HG02840 (cell line): ENCODE measurements around the gene HSFX3.
"Not testable (repeated sequence)": the region's sequence is repeated elsewhere in the genome, so short reads cannot be mapped to it uniquely, and the experiment has no call there.

Experiments
- ATAC-seq: cut with Tn5 transposase; IDR thresholded peaks from one replicate; pipeline ENCODE4 v1.9.1; 2021; ENCODE audit warnings: mild to moderate bottlenecking, moderate library complexity, moderate number of reproducible peaks; ENCODE audit not compliant: unreplicated experiment, low FRiP score

HSFX3 gene

DNA sequence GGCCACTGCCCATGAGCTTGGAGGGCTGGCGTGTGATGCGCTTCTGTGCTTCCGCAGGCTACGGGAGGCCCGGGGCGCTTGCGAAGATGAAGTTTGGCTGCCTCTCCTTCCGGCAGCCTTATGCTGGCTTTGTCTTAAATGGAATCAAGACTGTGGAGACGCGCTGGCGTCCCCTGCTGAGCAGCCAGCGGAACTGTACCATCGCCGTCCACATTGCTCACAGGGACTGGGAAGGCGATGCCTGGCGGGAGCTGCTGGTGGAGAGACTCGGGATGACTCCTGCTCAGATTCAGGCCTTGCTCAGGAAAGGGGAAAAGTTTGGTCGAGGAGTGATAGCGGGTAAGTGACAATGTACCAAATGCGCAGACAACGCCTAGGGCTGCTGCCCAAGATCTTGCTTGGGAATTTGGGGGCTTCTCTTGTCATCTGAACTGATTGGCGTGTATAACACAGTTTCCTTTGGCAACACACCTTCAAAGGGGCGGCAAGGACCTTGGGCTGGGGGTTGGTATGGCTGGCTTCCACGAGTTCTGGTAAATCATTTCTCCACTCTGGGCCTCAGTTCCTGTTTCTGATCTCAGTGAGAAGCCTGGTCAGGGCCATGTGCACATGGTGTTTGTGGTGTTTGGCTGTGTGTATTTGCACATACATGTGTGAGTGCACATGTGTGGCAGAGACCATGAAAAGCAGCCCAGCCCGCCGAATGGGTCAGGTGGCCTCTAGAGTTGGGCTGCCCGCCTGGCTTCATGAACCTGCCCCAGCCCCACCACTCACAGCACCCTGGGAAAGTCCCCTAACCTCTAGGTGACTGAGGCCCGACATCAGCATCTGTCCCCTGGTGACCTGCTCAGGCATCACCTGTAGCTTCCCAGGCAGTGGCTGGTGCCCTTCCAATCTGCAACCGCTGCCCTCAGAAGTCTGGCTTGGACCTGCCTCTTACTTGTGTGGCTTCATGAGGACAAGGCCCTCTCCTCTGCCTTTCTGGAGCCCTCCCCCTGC lies 3.9 kb downstream of the HSFX3 start:
- not testable (repeated sequence) for ATAC-seq

DNA sequence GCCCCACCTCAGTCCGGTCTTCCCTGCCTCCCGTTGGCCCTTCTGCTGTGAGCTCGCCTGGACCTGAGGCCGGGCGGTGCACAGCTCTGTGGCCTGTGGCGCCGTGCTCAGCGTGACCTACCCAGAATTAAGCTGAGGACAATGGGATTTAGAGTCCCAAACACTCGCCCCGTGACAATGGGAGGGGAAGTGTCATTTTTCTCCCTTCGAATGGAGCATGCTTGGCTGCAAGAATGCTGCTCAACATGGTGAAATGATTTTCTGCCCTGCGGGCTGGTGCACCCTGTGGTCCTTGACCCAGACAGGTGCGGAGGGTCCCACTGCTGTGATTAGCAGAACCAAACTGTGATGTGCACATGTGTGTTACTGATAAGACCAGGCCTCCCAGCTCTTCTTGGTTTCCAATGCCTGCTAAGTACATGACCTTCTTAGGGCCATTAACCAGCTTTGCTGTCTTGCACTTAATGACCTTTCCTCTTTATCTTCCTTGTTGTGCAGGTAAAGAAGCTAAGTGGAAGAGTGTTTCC lies 8.1 kb downstream of the HSFX3 start:
- ATAC-seq, result no peak

DNA sequence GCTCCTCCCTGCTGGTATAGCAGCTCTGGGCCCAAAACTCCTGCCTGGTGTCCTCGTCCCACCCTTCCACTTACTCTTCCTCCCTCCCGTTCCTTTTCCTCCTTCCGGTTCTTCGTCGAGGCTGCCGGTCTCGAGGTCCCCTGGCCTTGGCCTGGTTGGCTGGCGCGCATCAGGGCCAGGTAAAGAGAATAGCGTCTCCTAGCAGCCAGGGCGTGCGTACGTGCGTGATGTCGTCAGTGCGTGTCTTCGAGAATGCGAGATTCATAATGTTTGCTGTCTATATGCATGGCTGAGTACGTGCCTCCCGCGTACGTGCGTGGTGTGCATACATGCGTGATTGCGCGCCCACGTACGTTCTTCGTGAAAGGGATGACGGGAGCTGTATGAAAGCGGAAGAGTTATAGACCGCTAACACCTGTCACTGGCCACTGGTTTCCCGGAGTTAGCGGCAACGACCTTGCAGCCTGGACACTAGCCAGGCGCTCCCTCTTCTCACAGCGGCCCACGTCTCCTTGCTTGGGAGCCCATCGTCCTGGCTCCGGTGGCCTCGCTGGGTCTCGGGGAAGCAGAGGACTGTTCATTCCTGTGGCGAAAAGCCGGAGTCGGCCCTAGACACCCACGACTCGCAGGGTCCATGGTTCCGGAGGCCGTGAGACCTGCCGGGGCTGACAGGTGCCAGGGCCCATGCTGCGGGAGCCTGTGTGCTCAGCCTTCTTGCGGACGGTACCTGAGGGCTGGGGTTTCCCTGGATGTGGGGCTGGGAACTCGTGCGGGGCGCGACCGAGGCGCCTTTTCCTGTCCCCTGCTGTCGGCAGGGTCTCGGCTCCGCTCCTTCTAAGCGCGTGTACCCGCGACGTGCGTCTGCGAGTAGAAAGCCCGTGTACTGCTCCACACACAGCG lies 8.9 kb downstream of the HSFX3 start, which contains the start of gene EOLA1:
EOLA1 (plus strand) TSS at position 392 of the 900 bp plus-strand sequence. CDS start 4,619 bp downstream, outside the sequence.
- ATAC-seq, result peak; percentile 79

DNA sequence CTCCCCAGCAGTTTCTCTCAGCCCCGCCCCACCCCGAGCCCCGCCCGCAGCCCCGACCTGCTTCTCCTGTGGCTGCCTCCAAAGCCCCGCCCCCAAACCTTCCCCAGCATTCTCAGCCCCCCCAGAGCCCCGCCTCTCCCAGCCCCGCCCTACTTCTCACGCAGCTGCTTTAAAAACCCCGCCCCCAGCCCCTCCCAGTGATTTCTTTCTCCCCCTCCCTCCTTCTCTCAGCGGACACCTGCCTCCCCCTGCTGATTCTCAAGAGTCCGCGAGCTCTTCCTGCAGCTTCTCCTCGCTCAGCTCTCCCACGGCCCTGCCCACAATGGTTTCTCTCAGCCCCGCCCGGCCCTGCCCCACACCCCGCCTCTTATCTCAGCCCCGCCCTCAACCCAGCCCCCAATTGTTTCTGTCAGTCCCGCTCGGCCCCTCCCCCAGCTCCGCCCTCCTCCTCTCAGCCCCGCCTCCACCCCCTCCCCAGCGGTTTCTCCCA lies 9.5 kb downstream of the HSFX3 start:
- peak; percentile 22 for ATAC-seq

DNA sequence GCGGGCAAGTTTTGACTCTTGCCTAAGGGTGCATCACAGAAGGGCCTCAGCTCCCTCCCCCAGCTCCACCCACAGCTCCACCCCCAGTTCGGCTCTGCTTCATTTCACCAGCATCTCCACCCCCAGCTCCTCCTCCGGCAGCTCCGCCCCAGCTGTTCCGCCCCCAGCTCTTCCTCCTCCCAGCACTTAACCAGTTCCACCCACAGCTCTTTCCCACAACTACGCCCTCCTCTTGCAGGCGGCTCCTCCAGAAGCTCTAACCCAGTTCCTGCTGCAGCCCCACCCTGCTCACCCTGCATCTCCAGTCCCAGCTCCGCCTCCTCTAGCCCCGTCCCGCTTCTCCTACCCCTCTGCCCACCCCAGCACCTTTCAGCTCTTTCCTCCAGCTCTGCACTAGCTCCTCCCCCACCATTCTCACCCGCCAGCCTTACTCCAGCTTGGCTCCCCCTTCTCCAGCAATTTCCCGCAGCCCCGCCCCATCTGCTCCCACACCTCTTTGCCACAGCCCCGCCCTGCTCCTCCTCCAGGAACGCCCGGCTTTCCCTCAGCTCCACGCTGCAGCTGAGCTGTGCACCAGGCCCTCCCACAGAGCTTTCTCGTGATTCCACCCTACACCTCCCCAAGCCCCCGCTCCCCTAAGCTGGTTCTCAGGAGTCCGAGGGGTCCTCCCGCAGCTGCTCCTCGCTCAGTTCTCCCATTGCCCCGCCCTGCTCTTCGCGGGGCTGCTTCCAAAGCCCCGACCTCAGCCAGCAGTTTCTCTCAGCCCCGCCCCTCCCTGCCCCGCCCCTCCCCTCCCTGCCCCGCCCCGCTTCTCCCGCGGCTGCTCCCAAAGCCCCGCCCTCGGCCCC lies 10.2 kb downstream of the HSFX3 start:
- ATAC-seq, result peak; percentile 46

DNA sequence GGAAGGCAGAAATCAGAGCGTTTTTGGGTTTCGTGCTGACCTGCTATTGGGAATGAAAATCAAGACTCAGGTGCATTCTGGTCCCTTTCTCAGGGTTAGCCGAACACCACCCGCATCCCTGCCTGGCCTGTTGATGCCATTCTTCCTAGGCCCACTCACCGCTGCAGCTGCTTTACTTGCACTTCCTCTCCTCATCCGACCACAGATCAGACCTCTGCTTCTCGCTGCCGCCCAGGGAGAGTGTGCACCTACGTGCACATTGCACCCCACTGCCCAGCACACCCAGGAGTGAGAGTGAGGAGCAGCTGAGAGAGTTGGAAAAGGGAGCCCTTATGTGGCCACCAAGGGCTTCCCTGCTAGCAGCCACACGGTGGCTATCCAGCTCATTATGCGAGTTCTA lies 12.2 kb downstream of the HSFX3 start:
- not testable (repeated sequence) for ATAC-seq

DNA sequence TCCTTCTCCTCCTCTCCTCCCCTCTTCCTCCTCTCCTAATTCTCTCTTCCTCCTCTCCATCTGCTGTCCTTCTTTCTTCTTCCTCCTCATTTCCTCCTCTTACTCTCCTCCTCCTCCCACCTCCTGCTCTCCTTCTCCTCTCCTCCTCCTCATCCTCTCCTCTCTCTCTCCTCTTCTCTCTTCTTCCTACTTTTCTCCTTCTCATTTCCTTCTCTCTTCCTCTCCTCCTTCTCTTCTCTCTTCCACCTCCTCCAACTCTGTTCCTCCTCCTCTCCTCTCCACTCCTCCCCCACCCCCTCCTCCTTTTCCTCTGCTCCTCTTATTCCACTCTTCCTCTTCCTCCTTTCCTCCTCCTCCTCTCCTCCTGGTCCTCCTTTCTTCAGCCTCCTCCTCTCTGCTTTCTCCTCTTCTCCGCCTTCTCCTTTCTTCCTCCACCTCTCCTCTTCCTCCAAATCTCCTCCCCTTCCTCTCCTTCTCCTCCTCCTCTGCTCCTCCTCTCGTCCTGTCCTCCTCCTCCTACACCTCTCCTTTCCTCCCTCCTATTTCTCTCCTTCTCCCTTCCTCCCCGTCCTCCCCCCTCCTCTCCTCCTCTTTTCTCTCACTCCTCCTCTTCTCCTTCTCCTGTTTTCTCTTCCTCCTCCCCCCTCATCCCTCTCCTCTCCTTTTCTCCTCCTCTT lies 14.7 kb downstream of the HSFX3 start:
- not testable (repeated sequence) for ATAC-seq

DNA sequence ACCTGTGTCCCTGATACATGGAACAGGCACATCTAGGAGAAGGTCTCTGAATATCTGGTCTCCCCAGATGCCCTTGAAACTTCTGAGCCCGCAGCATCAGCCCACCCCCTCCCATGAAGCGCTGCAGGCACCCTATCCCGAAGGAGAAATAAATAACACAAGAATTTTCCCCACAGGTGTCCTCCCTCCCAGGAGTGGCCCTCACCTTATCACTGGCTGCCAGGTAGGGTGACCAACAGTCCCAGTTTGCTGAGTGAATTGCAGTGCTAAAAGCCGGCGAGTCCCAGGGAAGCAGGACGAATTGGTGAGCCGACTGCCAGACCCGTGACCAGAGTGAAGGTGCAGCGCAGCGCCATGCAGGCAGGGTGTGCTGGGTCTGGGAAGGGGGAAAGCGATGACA lies 15.7 kb downstream of the HSFX3 start:
- not testable (repeated sequence) for ATAC-seq

DNA sequence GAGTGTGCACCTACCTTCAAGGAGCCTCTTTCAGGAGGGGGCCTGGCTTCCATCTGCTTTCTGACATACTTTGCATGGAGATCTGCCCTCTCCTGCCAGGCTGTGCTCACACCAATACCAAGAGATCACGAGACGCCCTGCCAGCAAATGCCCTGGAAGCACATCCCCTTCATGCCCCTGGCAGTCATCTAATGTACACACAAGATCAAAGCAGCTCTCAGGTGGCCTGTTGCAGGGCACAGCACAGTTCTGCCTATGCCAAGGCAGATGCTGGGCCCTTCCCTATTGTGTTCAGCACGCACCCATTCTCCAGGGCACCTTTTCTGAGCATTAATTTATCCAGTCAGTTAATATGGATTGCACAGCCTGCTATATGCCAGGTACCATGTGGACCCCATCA lies 16.9 kb downstream of the HSFX3 start:
- ATAC-seq, result not testable (repeated sequence)

DNA sequence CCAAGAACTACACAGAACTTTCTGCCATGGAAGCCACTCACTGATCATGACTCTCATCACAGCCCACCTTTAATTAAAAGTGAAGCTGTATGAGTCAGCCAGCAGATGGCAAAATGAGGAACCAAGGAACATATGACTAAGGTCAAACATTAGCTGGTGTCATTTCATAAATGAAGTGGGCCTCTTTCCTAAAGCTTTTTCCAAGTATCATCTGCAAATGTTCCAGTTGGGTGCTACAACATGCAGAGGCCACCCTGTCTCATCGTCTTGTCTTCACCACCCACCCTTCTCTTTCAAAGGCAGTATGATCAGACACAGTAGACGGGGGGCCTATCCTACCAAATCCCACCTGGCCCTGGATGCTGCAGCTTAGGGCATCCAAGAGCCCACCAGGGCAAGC lies 18.1 kb downstream of the HSFX3 start:
- no peak for ATAC-seq

DNA sequence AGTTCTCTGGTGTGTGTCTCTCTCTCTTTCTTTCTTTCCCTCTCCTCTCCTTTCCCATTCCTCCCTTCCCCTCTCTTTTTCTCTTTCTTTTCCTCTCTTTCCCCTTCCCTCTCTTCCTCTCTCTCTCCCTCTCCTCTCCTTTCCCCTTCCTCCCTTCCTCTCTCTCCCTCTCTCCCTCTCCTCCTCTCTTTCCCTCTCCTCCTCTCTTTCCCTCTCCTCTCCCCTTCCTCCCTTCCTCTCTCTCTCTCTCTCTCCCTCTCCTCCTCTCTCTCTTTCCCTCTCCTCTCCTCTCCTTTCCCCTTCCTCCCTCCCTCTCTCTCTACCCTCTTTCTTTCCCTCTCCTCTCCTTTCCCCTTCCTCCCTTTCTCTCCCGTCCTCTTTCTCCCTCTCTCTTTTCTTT lies 21.3 kb downstream of the HSFX3 start:
- ATAC-seq, result no peak

DNA sequence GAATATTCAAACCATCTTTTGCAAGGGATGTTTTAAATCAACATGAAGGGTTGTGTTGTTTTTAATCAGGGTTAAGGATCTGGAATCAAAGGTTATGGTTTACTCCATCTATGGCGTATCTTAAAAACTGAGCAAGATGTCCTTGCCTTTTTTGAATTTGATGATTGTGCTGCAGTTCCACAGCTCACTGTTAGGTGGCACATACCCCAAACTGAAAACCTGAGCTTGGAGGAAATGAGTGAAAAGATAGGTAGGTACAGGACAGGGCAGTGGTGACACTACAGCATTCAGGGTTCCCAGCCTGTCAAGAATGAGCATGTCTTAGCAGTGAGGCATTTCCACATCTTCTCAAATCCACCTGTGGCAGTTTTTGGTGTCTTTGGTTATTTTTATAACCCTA lies 22.0 kb downstream of the HSFX3 start:
- ATAC-seq, result no peak

DNA sequence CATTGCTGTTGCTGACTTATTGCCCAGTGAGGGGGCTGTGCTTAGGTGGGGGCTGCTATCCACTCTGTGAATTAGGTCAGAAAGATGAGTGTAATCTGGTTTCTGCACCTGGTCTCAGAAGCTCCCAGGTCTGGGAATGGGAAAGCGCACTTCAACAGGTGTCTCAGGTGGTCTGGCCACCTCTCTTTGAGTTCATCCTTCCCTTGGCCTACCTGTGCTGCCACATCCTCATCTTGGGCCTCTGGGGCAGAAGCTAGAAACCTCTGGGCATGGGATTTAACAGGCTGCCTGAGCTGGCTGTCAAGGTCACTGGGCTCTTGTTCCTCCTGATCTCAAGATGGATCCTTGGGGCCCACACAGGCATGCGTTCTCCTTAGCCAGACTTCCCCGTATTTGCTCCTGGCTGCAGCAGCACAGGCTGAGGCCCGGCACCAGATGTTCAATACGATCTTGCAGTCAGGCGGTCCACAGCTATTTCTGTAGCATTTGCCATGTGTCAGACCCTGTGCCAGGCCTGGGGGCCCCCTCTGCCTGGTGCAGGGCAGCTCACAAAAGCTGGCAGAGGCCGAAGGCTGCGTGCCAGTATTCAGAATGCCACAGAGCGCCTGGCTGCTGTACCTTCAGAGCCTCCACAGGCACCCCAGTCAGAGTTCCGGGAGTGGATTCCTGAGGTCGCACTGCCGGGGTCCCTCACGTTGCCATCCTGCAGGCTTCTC lies 23.2 kb downstream of the HSFX3 start:
- not testable (repeated sequence) for ATAC-seq

DNA sequence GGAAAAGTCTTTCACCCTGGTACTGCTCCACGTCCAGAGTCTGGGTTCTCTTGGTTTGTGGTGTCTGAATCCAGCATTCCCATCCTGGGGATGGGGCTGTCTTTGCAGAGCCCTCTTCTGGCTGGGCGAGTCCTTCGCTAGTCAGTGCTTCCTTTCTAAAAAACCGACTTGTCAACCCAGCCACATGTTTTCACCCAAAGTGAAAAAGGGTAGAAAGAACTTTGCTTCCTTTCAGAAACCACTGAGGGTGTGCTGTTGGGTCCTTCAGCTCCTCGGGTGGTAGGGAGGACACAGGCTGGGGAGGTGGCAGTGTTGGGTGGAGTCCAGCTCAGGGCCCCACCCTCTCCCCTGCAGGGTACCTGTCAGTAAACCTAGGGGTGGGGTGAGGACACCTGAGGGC lies 23.8 kb downstream of the HSFX3 start:
- peak; percentile 44 for ATAC-seq

DNA sequence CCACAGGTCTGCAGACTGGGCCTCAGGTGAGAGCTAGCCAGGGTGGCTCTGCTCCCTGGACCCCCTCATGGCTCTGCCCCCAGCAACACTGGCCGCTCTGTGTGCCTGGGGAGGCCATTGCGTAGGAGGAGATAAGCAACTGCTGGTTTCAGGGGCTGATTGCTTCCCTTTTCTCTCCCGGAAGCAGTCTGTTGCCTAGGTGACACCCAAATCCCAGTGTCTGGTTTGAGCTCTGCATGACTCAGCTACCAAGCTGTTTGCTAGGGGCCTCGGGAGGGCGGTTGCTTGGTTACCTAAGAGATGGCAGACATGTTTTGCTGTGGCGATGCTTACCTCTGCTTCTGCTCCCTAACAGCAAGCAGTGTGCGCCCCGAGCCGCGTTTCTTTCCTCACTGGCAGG lies 24.3 kb downstream of the HSFX3 start:
- peak; percentile 93 for ATAC-seq

DNA sequence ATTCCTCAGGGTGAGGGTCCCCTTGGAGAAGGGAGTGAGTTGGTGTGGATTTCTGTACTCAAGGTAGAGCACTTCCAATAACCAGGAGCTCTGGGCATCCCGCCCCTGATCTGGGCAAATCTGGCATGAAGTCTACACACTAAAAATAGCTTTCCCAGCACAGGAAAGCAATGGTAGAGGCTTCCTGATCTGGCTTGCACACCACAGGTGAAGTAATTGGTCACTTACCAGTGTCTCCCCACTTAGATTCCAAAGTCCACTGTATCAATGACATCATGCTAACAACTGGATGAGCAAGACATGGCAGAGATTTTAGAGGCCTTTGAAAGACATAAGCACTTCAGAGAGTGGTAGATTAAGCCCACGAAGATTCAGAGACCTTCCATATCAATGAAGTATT lies 26.8 kb downstream of the HSFX3 start:
- no peak for ATAC-seq

DNA sequence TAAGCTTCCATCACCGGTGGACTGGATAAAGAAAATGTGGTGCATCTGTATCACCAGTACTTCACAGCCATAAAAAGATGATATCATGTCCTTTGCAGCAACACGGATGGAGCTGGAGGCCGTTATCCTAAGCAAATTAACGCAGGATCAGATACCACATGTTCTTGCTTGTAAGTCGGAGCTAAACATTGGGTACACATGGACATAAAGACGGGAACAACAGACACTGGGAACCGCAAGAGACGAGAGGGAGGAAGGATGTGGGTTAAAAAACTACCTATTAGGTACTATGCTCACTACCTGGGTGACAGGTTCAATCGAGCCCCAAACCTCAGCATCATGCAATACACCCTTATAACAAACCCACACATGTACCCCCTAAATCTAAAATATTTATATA lies 28.3 kb downstream of the HSFX3 start:
- ATAC-seq, result no peak

DNA sequence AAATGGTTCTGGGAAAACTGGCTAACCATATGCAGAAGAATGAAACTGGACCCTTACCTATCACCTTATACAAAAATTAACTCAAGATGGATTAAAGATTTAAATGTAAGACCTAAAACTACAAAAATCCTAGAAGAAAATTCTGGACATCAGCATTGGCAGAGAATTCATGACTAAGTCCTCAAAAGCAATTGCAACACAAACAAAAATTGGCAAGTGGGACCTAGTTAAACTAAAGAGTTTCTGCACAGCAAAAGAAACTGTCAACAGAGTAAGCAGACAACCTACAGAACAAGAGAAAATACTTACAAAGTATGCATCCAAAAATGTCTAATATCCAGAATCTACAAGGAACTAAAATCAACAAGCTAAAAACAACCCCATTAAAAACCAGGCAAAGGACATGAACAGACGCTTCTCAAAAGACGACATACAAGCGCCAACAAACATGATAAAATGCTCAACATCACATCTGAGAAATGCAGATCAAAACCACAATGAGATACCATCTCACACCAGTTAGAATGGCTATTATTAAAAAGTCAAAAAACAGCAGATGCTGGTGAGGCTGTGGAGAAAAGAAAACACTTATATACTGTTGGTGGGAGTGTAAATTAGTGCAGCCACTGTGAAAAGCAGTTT lies 29.0 kb downstream of the HSFX3 start:
- ATAC-seq, result not testable (repeated sequence)
